BLaER1 treated with 17β-estradiol and CSF1 and Interleukin-3, amounts not matched to agents 10 nM and 100 nM (cell line): Measurements from ENCODE around the gene TTC19.
"Not testable (repeated sequence)": the region's sequence is repeated elsewhere in the genome, so short reads cannot be mapped to it uniquely, and the experiment has no call there.

Experiments used
- H3K27ac ChIP-seq, 11 experiments: shearing (Covaris generic); formaldehyde crosslinking; 2 replicates each; pipeline ENCODE4 v1.8.1; 2022
- H3K27me3 ChIP-seq, 11 experiments: shearing (Covaris generic); formaldehyde crosslinking; 2 replicates each; pipeline ENCODE4 v1.8.1; 2022
- H3K36me3 ChIP-seq, 11 experiments: shearing (Covaris generic); formaldehyde crosslinking; 2 replicates each; pipeline ENCODE4 v1.8.1; 2022
- H3K4me1 ChIP-seq, 10 experiments: shearing (Covaris generic); formaldehyde crosslinking; 2 replicates each; pipeline ENCODE4 v1.8.1; 2022
- H3K4me2 ChIP-seq, 11 experiments: shearing (Covaris generic); formaldehyde crosslinking; 2 replicates each; pipeline ENCODE4 v1.8.1; 2022
- H3K4me3 ChIP-seq, 10 experiments: shearing (Covaris generic); formaldehyde crosslinking; 2 replicates each; pipeline ENCODE4 v1.8.1; 2022
- H3K9ac ChIP-seq, 11 experiments: shearing (Covaris generic); formaldehyde crosslinking; 2 replicates each; pipeline ENCODE4 v1.8.1; 2022
- H3K9me3 ChIP-seq, 11 experiments: shearing (Covaris generic); formaldehyde crosslinking; replicated peaks in 1 of 11; 2 replicates each; pipeline ENCODE4 v1.8.1; 2022
- H4K20me1 ChIP-seq, 11 experiments: shearing (Covaris generic); formaldehyde crosslinking; 2 replicates each; pipeline ENCODE4 v1.8.1; 2022
- Cebpa-rat ChIP-seq, 11 experiments: shearing (Covaris generic); IDR thresholded peaks; 2 replicates each; pipeline ENCODE4 v1.8.1; 2022

TTC19 gene

DNA sequence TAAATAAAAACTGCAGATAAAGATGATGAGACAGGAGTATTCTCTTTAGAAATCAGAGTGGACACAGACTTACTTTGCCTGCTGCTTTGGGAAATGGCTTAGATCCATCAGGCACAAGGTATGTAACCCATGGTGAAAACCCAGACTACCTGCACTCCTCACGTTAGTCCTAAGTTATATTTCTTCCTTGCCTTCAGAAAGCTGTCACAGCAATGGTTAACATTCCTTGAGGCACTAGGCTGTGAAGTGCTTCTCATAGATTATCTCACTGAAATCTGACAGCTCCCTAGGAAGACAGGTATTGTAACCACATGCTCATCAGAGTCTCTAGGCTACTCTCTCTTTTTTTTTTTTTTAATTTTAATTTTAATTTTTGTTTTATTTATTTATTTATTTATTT lies 21.0 kb upstream of the TTC19 start:
- no peaks in the 10 kb centered on the region for H3K27me3 ChIP-seq
- no peaks in the 10 kb centered on the region; a peak in 2 of 22 replicates for H3K9me3 ChIP-seq
- peaks cover 66 to 84% (median 73%) of the 10 kb centered on the region in 11 experiments for H3K36me3 ChIP-seq
- H3K9ac ChIP-seq: no peak overlapping the region
- H3K4me2 ChIP-seq: no peak overlapping the region
- no peak overlapping the region for H3K27ac ChIP-seq
- H4K20me1 ChIP-seq: peaks cover 0 to 12% (median 0%) of the 10 kb centered on the region in 11 experiments; a peak in 3 of 22 replicates
- H3K4me1 ChIP-seq: peaks cover 0 to 31% (median 23%) of the 10 kb centered on the region in 10 experiments; a peak in 14 of 20 replicates
- TF ChIP-seq Cebpa-rat (IDR thresholded peaks at IDR 0.05): no peak
- H3K4me3 ChIP-seq: no peak overlapping the region

- H3K9me3 ChIP-seq, H4K20me1 ChIP-seq, H3K27ac ChIP-seq, H3K9ac ChIP-seq, H3K27me3 ChIP-seq, H3K4me2 ChIP-seq, H3K4me3 ChIP-seq: not testable (repeated sequence)
- Histone ChIP-seq H3K4me1 (peaks cover 0 to 31% (median 23%) of the 10 kb centered on the region in 10 experiments; a peak in 14 of 20 replicates), H3K36me3 (peaks cover 68 to 85% (median 76%) of the 10 kb centered on the region in 11 experiments)
Measured at GRCh38 chr17:15979013-15979412, 20.6 kb upstream of the TTC19 start.

GRCh38 chr17:15981208-15981607 lies 18.4 kb upstream of the TTC19 start:
- H4K20me1 ChIP-seq: peaks cover 0 to 8% (median 0%) of the 10 kb centered on the region in 11 experiments; a peak in 2 of 22 replicates
- H3K4me1 ChIP-seq: peaks cover 0 to 32% (median 23%) of the 10 kb centered on the region in 10 experiments; a peak in 14 of 20 replicates
- no peak overlapping the region for H3K4me3 ChIP-seq
- no peak for TF ChIP-seq Cebpa-rat (IDR thresholded peaks at IDR 0.05)
- H3K36me3 ChIP-seq: peaks cover 76 to 91% (median 83%) of the 10 kb centered on the region in 11 experiments
- peak overlapping the region in 7 of 11 experiments; percentile 36 to 75 (median 65); a peak in 13 of 22 replicates for H3K4me2 ChIP-seq
- H3K9me3 ChIP-seq: no peaks in the 10 kb centered on the region; a peak in 2 of 22 replicates
- no peak overlapping the region; a peak in 1 of 22 replicates for H3K9ac ChIP-seq
- peak overlapping the region in 7 of 11 experiments; percentile 18 to 65 (median 49); a peak in 12 of 22 replicates for H3K27ac ChIP-seq
- no peaks in the 10 kb centered on the region for H3K27me3 ChIP-seq

DNA sequence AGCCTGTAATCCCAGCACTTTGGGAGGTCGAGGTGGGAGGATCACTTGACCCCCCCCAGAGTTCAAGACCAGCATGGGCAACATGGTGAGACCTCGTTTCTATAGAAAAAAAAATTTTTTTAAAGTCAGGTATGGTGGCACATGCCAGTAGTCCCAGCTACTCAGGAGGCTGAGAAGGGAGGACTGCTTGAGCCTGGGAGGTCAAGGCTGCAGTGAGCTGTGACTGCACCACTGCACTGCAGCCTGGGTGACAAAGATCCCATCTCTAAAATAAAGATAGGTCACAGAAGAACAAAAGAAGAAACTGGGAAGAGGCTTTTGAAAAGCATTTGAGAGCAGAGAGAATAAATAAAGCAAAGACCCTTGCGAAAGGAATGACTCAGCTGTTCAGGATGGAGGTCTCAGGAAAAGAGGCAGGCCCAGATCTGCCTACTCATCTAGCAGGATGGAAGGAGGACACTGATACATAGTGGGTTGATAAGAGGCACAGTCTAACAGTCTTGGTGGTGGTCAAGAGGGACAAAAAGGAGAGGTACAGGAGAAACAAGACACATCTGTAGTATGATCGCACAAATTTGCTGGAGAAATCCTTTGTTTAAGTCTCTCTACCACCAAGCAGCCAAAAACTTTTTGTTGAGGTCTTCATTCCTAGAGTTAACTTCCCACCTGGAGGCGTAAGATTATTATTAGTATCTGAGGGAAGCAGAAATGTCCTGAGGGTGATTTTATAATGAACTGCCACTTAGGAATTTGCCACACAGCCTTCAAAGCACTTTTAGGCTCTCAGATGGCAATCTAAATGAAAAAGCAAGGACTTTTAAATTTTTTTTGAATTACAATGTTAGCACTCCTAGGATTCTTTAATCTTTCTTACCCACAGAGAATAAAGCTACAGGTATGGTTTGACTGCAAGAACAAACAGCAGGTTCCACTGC lies 17.7 kb upstream of the TTC19 start:
- H3K9ac ChIP-seq: peak overlapping the region in 2 of 11 experiments; percentile 11 to 58; a peak in 4 of 22 replicates
- H3K9me3 ChIP-seq: no peaks in the 10 kb centered on the region; a peak in 2 of 22 replicates
- H3K36me3 ChIP-seq: peaks cover 79 to 91% (median 83%) of the 10 kb centered on the region in 11 experiments
- peak overlapping the region in 7 of 11 experiments; percentile 36 to 75 (median 65); a peak in 15 of 22 replicates for H3K4me2 ChIP-seq
- peaks cover 0 to 32% (median 23%) of the 10 kb centered on the region in 10 experiments; a peak in 14 of 20 replicates for H3K4me1 ChIP-seq
- peaks cover 0 to 8% (median 0%) of the 10 kb centered on the region in 11 experiments; a peak in 2 of 22 replicates for H4K20me1 ChIP-seq
- H3K4me3 ChIP-seq: no peak overlapping the region
- H3K27ac ChIP-seq: peak overlapping the region in 8 of 11 experiments; percentile 18 to 65 (median 49); a peak in 14 of 22 replicates
- H3K27me3 ChIP-seq: no peaks in the 10 kb centered on the region
- TF ChIP-seq Cebpa-rat (IDR thresholded peaks at IDR 0.05): no peak

DNA sequence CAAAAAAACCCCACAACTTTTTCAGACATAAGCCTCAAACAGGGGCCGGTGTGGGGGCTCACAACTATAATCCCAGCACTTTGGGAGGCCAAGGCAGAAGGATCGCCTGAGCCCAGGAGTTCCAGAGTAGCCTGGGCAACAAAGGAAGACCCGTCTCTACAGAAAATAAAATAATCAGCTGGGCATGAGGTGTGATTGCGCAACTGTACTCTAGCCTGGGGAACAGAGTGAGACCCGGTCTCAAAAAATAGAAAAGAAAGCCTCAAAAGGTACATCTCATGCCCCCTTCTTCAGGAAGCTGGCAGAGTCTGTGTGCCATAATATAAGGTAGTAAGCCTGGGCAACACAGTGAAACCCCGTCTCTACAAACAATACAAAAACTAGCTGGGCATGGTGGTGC lies 3.3 kb upstream of the TTC19 start:
- H3K4me2 ChIP-seq: peak overlapping the region in 8 of 11 experiments; percentile 3 to 93 (median 15); a peak in 7 of 22 replicates
- H3K36me3 ChIP-seq: peaks cover 18 to 58% (median 40%) of the 10 kb centered on the region in 11 experiments; a peak in 20 of 22 replicates
- peak; percentile 61 to 98 (median 89); a peak in 19 of 22 replicates for TF ChIP-seq Cebpa-rat (IDR thresholded peaks at IDR 0.05)
- no peak overlapping the region for H3K4me3 ChIP-seq
- peaks cover 17 to 52% (median 28%) of the 10 kb centered on the region in 10 experiments for H3K4me1 ChIP-seq
- peaks cover 0 to 16% (median 12%) of the 10 kb centered on the region in 11 experiments; a peak in 14 of 22 replicates for H4K20me1 ChIP-seq
- no peaks in the 10 kb centered on the region for H3K27me3 ChIP-seq
- H3K9me3 ChIP-seq: peaks cover 0 to 4% (median under 1%) of the 10 kb centered on the region in 11 experiments; a peak in 9 of 22 replicates
- H3K9ac ChIP-seq: peak overlapping the region in 2 of 11 experiments; percentile 16 to 30; a peak in 1 of 22 replicates
- H3K27ac ChIP-seq: no peak overlapping the region; a peak in 1 of 22 replicates

GRCh38 chr17:15998031-15998562 lies 1.5 kb upstream of the TTC19 start:
- peaks cover 0 to 14% (median 9%) of the 10 kb centered on the region in 11 experiments; a peak in 11 of 22 replicates for H3K9me3 ChIP-seq
- peak overlapping the region in 10 of 11 experiments; percentile 18 to 96 (median 89); a peak in 18 of 22 replicates for H3K4me2 ChIP-seq
- H3K27me3 ChIP-seq: no peaks in the 10 kb centered on the region
- peak overlapping the region in 4 of 10 experiments; percentile 75 to 87 (median 83); a peak in 6 of 20 replicates for H3K4me3 ChIP-seq
- peaks cover 20 to 61% (median 35%) of the 10 kb centered on the region in 10 experiments for H3K4me1 ChIP-seq
- peak overlapping the region in 10 of 11 experiments; percentile 23 to 92 (median 88); a peak in 14 of 22 replicates for H3K9ac ChIP-seq
- H4K20me1 ChIP-seq: peaks cover 0 to 33% (median 20%) of the 10 kb centered on the region in 11 experiments; a peak in 15 of 22 replicates
- TF ChIP-seq Cebpa-rat (IDR thresholded peaks at IDR 0.05): no peak
- H3K27ac ChIP-seq: peak overlapping the region; percentile 39 to 95 (median 87); a peak in 21 of 22 replicates
- peaks cover 27 to 61% (median 39%) of the 10 kb centered on the region in 11 experiments for H3K36me3 ChIP-seq

- H3K9me3 ChIP-seq: peaks cover 0 to 14% (median 9%) of the 10 kb centered on the region in 11 experiments; a peak in 11 of 22 replicates
- H3K4me3 ChIP-seq: peak overlapping the region; percentile 70 to 89 (median 82)
- peaks cover 20 to 51% (median 33%) of the 10 kb centered on the region in 10 experiments for H3K4me1 ChIP-seq
- no peak for TF ChIP-seq Cebpa-rat (IDR thresholded peaks at IDR 0.05)
- H3K9ac ChIP-seq: peak overlapping the region; percentile 81 to 93 (median 91)
- H3K27ac ChIP-seq: peak overlapping the region; percentile 75 to 95 (median 88)
- H3K36me3 ChIP-seq: peaks cover 39 to 61% (median 51%) of the 10 kb centered on the region in 11 experiments
- peaks cover 0 to 54% (median 20%) of the 10 kb centered on the region in 11 experiments; a peak in 15 of 22 replicates for H4K20me1 ChIP-seq
- peak overlapping the region; percentile 81 to 96 (median 90) for H3K4me2 ChIP-seq
- no peaks in the 10 kb centered on the region for H3K27me3 ChIP-seq
Measured at GRCh38 chr17:15999974-16000827, 577 bp downstream of the TTC19 start.
